OCI-LY3 (cell line): ENCODE results near the gene DVL2.

Experiments
- CTCF ChIP-seq: fragments of 200-600, 300-600 bp; sonication (generic); IDR thresholded peaks from 2 replicates; pipeline ENCODE4 v1.5.1; 2014; ENCODE audit warnings: antibody characterized with exemption, low read length, low read depth
- EZH2phosphoT487 ChIP-seq: fragments of 200-600 bp; shearing (Covaris generic); IDR thresholded peaks from 2 replicates; pipeline ENCODE4 v1.6.1; 2018; ENCODE audit warnings: antibody characterized with exemption, mixed run types, low read depth

- TF ChIP-seq CTCF (no peak), EZH2phosphoT487 (no peak)
These were observed 12.5 kb upstream of the DVL2 start for GRCh38 chr17:7246779-7247178.
